OCI-LY3 (cell line): Measurements from ENCODE around the gene RPS19.

Experiments
- H2AFZ ChIP-seq: fragments of 200-600, 300-600 bp; shearing (Covaris generic); 2 replicates; pipeline ENCODE4 v1.6.0; 2014; ENCODE audit warnings: antibody characterized with exemption, low read depth, low read length
- H3K27ac ChIP-seq: fragments of 200-600, 300-600 bp; sonication (generic); 2 replicates; pipeline ENCODE4 v1.5.1; 2014; ENCODE audit warnings: mild to moderate bottlenecking, low read length, moderate library complexity, mixed read lengths
- H3K27me3 ChIP-seq: fragments of 200-600, 300-600 bp; sonication (generic); 2 replicates; pipeline ENCODE4 v1.6.1; 2014; ENCODE audit warnings: low read depth, low read length, mixed read lengths
- H3K36me3 ChIP-seq: fragments of 200-600, 300-600 bp; sonication (generic); replicated peaks from 2 replicates; pipeline ENCODE3; 2014; ENCODE audit warnings: low read depth, low read length, mixed read lengths
- H3K4me1 ChIP-seq: fragments of 300-600, 200-600 bp; sonication (generic); 2 replicates; pipeline ENCODE4 v1.6.1; 2014; ENCODE audit warnings: low read length, mixed read lengths
- H3K4me2 ChIP-seq: fragments of 200-600, 300-600 bp; sonication (generic); 2 replicates; pipeline ENCODE4 v1.6.1; 2014; ENCODE audit warnings: low read length, mixed read lengths
- H3K4me3 ChIP-seq: fragments of 300-600, 200-600 bp; sonication (generic); 2 replicates; pipeline ENCODE4 v1.5.1; 2014; ENCODE audit warnings: antibody characterized with exemption, mild to moderate bottlenecking, low read length, moderate library complexity
- H3K79me2 ChIP-seq: fragments of 300-600, 200-600 bp; shearing (Covaris generic); 2 replicates; pipeline ENCODE4 v1.6.1; 2014; ENCODE audit warnings: mild to moderate bottlenecking, low read length, mixed read lengths
- H3K9ac ChIP-seq: fragments of 300-600, 200-600 bp; shearing (Covaris generic); 2 replicates; pipeline ENCODE4 v1.6.0; 2014; ENCODE audit warnings: mild to moderate bottlenecking, low read length, moderate library complexity
- H3K9me3 ChIP-seq: fragments of 200-600, 300-600 bp; shearing (Covaris generic); 2 replicates; pipeline ENCODE4 v1.6.1; 2014; ENCODE audit warnings: low read length, mixed read lengths; ENCODE audit not compliant: insufficient read depth
- H4K20me1 ChIP-seq: fragments of 200-600, 300-600 bp; sonication (generic); 2 replicates; pipeline ENCODE4 v1.6.1; 2016; ENCODE audit warnings: low read length, mixed read lengths; ENCODE audit not compliant: insufficient read depth
- EZH2phosphoT487 ChIP-seq: fragments of 200-600 bp; shearing (Covaris generic); IDR thresholded peaks from 2 replicates; pipeline ENCODE4 v1.6.1; 2018; ENCODE audit warnings: antibody characterized with exemption, mixed run types, low read depth
- TF ChIP-seq, protein P1 (sequence below): fragments of 200-600, 300-600 bp; sonication (generic); IDR thresholded peaks from 2 replicates; pipeline ENCODE4 v1.5.1; 2014; ENCODE audit warnings: antibody characterized with exemption, low read length, low read depth

The RPS19 gene

DNA sequence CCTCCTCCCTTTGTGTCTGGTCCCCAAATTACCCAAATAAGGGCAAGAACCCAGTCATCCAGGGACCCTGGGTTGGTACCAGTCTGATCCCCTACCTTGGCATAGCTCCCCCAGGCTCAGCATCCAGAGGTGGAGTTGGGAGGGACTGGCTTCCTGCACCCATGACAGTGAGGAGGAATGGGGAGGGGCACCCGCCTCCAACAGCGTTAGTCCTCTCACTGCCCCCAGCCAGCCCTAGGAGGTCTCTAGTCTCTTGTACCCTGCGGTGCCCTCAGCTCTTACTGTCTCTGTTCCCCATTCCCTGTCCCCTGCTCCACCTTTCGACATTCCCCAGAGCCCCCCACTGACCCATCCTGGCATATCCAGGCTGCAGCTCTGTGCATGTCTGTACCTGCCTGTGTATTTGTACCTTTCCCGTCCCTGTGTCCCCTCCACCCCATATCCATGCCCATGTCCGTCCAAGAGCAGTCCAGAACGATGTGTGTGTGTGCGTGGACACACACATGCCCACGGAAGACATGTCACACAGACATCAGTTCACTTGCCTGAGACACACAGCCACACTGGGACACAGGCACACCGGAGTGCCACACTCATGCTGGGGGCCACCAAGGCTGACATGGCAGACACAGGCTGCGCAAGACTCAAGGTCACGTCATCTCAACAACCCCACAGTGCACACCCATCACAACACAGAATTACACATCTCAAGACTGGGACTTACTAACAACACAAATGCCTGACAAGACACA is 50.4 kb downstream of the RPS19 start:
- 0 out of 2 replicates have a peak, but pooled peaks cover 2% of the 10 kb centered on the region for H4K20me1 ChIP-seq
- H3K27ac ChIP-seq, result no peak overlapping the region
- H2AFZ ChIP-seq, result no peak overlapping the region
- no peak overlapping the region for H3K4me2 ChIP-seq
- peaks cover 3% of the 10 kb centered on the region for H3K36me3 ChIP-seq
- TF ChIP-seq, protein P1, sequence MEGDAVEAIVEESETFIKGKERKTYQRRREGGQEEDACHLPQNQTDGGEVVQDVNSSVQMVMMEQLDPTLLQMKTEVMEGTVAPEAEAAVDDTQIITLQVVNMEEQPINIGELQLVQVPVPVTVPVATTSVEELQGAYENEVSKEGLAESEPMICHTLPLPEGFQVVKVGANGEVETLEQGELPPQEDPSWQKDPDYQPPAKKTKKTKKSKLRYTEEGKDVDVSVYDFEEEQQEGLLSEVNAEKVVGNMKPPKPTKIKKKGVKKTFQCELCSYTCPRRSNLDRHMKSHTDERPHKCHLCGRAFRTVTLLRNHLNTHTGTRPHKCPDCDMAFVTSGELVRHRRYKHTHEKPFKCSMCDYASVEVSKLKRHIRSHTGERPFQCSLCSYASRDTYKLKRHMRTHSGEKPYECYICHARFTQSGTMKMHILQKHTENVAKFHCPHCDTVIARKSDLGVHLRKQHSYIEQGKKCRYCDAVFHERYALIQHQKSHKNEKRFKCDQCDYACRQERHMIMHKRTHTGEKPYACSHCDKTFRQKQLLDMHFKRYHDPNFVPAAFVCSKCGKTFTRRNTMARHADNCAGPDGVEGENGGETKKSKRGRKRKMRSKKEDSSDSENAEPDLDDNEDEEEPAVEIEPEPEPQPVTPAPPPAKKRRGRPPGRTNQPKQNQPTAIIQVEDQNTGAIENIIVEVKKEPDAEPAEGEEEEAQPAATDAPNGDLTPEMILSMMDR, result no peak
- no peak for TF ChIP-seq EZH2phosphoT487
- no peaks in the 10 kb centered on the region for H3K27me3 ChIP-seq
- no peak overlapping the region for H3K4me3 ChIP-seq
- H3K79me2 ChIP-seq, result no peaks in the 10 kb centered on the region
- no peak overlapping the region for H3K9ac ChIP-seq
- no peaks in the 10 kb centered on the region for H3K4me1 ChIP-seq
- H3K9me3 ChIP-seq, result no peaks in the 10 kb centered on the region

DNA sequence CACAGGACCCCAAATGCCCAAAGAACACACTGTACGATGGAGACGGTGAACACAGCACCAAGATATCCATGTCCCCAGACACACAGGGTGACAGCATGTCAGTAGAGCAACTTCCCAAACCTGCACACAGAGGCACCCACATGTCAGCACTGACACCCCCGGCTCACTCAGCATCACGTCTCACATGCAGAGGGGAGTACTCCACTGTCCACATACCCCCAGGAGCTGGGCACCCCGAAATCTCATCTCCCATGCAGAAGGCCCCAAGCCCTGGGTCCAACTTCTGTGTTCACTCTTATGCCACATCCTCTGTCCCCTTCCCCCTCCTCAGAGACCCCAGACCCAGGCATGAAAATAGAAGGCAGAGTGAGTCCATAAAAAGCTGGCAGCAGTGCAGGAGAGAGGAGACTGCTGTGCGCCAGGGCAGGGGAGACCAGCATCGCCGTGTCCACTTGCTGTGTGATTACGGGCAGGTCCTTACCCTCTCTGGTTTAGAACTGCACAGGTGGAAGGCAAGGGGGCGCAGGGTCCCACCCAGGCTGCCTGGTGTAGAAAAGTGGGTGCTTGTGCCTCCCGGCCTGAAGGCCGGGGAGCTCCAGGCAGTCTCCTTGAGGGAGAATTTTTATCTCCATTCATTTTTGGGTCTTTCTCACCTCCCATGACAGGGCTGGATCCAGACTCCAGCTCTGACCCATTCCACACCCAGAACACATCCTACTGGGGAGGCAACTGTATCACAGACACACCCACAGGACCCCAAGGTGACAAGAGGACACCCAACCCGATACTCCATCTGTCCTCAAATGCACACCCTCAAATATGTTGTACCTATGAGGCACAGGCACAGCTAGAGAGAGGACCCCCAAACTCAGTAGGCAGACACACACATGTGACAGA is 51.2 kb downstream of the RPS19 start:
- Histone ChIP-seq H3K27ac (no peak overlapping the region), H3K9ac (no peak overlapping the region), H3K9me3 (no peaks in the 10 kb centered on the region), H2AFZ (no peak overlapping the region), H3K4me1 (no peaks in the 10 kb centered on the region), H4K20me1 (no peaks in the 10 kb centered on the region), H3K79me2 (no peaks in the 10 kb centered on the region), H3K4me2 (no peak overlapping the region), H3K4me3 (no peak overlapping the region), H3K27me3 (no peaks in the 10 kb centered on the region), H3K36me3 (peaks cover 2% of the 10 kb centered on the region)
- TF ChIP-seq, protein P1, result no peak
- no peak for TF ChIP-seq EZH2phosphoT487

DNA sequence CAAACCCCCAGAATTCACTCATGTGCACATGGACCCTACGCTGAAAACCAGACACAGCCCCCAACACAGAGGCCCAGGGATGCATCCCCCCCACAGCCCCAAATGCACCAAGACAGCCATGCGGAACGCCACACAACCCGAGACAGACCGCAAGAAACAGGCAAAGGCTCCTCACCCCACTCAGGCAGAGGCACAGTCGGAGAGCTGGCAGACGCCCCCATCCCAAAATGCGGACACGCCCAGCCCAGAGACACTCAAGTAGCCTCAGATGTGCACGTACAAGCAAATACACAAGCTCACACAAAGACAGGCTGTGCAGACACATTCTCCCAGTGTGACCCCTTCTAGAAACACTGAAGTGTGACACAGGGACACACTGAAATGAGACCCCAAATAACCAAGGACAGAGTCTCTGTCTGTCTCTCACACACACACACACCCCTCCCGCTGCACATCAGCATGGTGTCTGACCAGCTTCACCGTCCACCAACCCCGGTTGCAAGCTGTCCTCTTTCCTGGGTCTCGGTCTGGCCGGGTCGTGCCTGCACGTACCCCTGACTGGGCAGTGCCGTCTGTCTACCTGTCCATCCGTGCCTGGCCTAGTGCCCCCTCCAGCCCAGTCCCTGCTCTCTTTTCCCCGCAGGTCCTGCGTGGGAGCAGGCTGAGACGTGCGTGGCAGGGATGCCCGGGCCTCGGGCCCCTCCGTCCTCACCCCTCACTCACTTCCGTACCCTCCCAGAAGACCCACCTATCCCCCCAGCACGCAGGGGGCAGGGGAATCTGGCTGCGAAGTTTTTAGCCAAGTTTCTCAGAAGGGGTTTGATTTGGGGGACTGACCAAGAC is 52.1 kb downstream of the RPS19 start:
- H4K20me1 ChIP-seq, result no peaks in the 10 kb centered on the region
- H3K9ac ChIP-seq, result no peak overlapping the region
- H2AFZ ChIP-seq, result no peak overlapping the region
- no peaks in the 10 kb centered on the region for H3K27me3 ChIP-seq
- no peaks in the 10 kb centered on the region for H3K4me1 ChIP-seq
- no peak for TF ChIP-seq EZH2phosphoT487
- TF ChIP-seq, protein P1, result no peak
- H3K27ac ChIP-seq, result no peak overlapping the region
- no peaks in the 10 kb centered on the region for H3K36me3 ChIP-seq
- no peaks in the 10 kb centered on the region for H3K9me3 ChIP-seq
- no peak overlapping the region for H3K4me3 ChIP-seq
- no peak overlapping the region for H3K4me2 ChIP-seq
- no peaks in the 10 kb centered on the region for H3K79me2 ChIP-seq
